Uterus (tissue), 2 donors: ENCODE measurements around the gene FABP2.

Experiments used
- CTCF ChIP-seq, 4 experiments: fragments of 200-600 bp in 2 of 4; fragments of 450-650 bp in 2 of 4; sonication (generic) in 2 of 4; IDR thresholded peaks; one replicate each; pipeline ENCODE4 v1.5.1; 2016 to 2019; ENCODE audit warnings: antibody characterized with exemption in 4 of 4, mild to moderate bottlenecking in 2 of 4, moderate library complexity in 1 of 4
- POLR2A ChIP-seq, 2 donors: fragments of 450-650 bp; IDR thresholded peaks; one replicate each; pipeline ENCODE4 v1.6.1; 2016; ENCODE audit warnings: antibody characterized with exemption in 2 of 2, mild to moderate bottlenecking in 1 of 2, moderate library complexity in 1 of 2

GRCh38 chr4:119289313-119289712 lies 32.6 kb downstream of the FABP2 start:
- TF ChIP-seq POLR2A (IDR thresholded peaks at IDR 0.05) (no peak), CTCF (IDR thresholded peaks at IDR 0.05) (no peak)
